ENCODE measurements around the gene STARD10. TPM values are rescaled to one million over a fixed set of nuclear protein-coding genes. Genes with fewer than 3 reads are reported as not detected.
A peak's percentile ranks its signal among the peaks of the same experiment; 100 is the strongest.
"Not testable (repeated sequence)": the region's sequence is repeated elsewhere in the genome, so short reads cannot be mapped to it uniquely, and the experiment has no call there.

The STARD10 gene
- total RNA-seq, 1 experiment from 2014 or later = 16.7 TPM

DNA sequence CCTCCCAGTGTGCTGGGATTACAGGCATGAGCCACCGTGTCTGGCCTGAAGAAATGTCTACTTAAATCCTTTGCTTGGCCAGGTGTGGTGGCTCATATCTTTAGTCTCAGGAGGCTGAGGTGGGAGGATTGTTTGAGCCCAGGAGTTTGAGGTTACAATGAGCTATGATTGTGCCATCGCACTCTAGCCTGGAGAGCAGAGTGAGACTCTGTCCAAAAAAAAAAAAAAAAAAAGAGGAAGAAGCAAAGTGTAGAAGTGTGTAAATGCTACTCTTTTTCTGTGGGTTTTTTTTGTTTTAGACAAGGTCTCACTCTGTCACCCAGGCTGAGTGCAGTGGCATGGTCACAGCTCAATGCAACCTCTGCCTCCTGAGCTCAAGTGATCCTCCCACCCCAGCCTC lies 13.9 kb upstream of the STARD10 start:
- no peak for DNase-seq (ENCODE audit: low read depth)

- no peak for DNase-seq (ENCODE audit: low read depth)
Measured at GRCh38 chr11:72807021-72807693, 13.3 kb upstream of the STARD10 start.

DNA sequence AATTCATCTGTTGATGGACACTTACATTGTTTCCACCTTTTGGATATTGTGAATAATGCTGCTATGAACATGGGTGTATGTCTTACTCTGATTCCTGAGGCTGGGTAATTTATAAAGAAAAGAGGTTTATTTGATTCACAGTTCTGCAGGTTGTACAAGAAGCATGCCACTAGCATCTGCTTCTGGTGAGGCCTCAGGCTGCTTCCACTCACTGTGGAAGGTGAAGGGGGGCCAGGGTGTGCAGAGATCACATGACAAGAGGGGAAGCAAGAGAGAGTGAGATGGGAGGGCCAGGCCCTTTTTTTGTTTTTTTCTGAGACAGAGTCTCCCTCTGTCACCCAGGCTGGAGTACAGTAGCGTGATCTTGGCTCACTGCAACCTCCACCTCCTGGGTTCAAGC lies 12.5 kb upstream of the STARD10 start:
- not testable (repeated sequence) for DNase-seq (ENCODE audit: low read depth)

GRCh38 chr11:72805216-72805615 lies 11.4 kb upstream of the STARD10 start:
- no peak for DNase-seq (ENCODE audit: low read depth)

GRCh38 chr11:72802822-72803221 lies 9.0 kb upstream of the STARD10 start:
- DNase-seq (ENCODE audit: low read depth) = no peak

DNA sequence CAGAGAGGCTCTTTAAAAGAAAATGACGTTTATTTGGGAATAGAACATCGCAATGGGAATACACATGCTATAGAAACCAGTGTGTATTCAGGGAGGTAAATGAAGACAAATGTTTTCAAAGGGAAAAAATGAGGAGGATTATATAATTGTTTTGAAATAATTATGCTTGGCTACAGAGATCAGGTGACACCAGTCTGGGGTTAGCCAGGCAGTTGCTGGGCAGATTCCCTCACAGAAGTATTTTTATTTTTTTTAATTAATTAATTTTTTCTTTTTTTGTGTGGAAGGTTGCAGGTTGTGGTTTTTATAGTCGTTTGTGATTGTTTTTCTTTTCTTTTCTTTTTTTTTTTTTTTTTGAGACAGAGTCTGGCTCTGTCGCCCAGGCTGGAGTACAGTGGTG lies 5.6 kb upstream of the STARD10 start:
- no peak for DNase-seq (ENCODE audit: low read depth)

DNA sequence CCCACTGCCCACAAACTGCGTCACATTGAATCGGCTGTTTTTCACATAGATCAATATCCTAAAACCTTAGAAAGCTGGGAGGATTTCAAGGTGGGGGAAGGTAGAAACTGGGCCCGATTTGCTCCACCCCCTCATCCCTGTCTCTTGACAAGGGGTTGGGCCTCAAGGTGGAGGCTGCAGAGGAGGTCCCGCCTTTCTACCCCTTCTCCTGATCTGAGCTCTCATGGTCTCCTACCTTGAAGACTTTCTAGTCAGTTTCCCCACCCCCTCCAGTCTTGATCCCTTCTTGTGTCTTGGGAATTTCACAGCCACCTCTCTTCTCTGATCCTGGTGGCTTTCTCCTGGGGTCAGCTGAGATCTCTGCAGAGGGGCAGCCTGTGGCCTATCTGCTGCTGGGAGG lies 4.5 kb upstream of the STARD10 start:
- DNase-seq (ENCODE audit: low read depth) = no peak

DNA sequence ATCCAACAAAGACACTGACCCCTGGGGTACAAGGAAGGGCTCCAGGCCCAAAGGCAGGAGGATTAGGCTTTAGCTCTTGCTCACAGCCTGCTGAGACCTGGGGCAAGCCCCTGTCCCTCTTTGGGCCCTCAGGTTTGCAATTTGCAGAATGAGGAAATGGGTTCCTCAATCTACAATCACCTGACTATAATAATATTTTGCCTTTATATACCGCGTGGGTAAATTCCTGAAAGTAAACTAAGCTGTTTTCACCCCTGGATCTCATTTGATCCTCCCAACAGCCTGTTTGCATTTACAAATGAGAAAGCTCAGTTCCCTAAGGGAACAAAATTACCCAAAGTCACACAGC lies 797 bp downstream of the STARD10 start:
- DNase-seq (ENCODE audit: low read depth) = no peak

- DNase-seq (ENCODE audit: low read depth) = no peak
Measured at GRCh38 chr11:72792437-72793021, 1.3 kb downstream of the STARD10 start.

- DNase-seq (ENCODE audit: low read depth) = not testable (repeated sequence)
Measured at GRCh38 chr11:72791228-72791627, 2.6 kb downstream of the STARD10 start.

DNA sequence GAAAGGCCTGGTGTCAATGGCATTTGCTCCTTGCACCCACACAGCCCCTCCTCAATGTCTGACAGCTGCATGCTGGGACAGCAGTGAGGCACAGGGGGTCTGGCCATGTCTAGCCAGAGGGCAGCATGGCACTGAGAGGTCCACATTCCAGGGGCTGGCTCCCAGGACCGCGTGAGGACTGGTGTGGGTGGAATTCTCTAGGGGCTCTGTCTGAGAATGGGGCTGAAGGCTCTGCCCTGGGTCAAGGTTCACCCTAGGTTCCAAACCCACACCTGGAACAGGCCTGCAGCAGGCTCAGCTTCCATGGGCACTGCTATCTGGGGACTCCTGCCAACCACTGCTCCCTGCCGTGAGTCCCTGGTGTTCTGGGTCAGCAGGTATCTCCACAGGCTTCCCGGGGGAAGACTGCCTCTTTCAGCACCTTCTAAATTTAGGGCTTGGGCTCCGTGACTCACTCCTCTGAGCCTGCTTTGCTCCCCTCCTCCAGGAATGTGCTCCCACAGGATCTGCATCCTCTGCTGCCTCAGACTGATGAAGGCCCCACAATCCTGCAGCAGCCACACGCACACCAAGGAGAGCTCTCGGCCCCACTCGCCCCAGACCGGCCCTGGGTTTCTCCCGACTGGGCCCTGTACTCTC lies 4.2 kb downstream of the STARD10 start:
- peak; percentile 60 for DNase-seq (ENCODE audit: low read depth)

DNA sequence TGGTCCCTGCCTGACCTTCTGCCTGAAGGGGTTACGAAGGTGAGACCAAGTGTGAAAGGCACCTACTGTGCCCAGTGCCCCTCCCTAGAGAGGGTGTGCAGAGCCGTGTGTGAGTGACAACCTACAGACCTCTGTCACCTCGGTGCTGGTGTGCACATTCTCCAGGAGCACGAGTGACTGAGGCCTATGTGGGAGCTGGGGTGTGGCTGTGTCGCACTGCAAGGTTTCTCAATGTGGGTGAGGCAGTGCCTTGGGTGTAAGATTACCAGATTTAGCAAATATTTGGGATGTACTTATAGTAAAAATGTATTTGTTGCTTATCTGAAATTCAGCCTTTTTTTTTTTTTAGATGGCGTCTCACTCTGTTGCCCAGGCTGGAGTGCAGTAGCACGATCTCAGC lies 5.6 kb downstream of the STARD10 start:
- no peak for DNase-seq (ENCODE audit: low read depth)

- DNase-seq (ENCODE audit: low read depth) = no peak
Measured at GRCh38 chr11:72787216-72788104, 6.4 kb downstream of the STARD10 start.

GRCh38 chr11:72786305-72787215 lies 7.3 kb downstream of the STARD10 start:
- DNase-seq (ENCODE audit: low read depth) = no peak

GRCh38 chr11:72784662-72785061 lies 9.2 kb downstream of the STARD10 start:
- DNase-seq (ENCODE audit: low read depth) = no peak

GRCh38 chr11:72783144-72783905 lies 10.5 kb downstream of the STARD10 start:
- DNase-seq (ENCODE audit: low read depth) = no peak

DNA sequence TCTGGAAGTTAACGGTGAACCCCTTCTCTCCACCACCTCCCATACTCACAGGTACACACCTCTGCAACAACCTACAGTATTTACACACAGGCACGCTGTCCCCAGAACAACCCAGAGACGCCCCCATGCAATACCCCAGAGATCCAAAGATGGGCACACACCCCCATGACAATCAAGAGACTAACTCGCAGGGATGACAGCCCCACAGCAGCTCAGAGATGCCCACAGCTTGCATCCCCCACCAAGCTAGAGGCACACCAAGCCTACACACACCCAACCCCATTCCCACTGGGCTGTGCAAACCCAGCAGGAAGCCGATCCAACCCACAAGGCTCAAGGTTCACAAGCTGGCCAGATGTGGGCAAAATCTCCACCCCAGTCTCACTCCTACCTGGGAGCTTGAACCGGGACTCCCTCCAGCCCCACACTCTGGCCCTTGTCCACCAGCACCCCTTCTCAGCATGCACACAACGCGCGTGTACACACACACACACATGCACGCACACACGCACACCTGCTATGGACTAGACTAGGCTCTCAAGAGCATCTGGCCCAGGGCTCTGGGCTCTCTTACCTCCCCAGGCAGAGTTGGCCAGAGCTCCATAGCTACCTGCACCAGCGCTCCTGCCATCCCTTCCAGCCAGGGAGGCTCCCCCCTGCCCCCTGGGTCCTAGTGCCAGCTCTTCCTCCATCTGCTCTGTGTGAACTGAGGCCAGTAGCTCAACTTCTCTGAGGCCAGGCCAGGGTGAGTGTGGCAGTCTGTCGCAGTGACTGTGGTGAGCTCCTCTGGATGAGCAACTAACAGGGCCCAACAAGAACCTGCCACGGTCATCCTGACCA lies 11.5 kb downstream of the STARD10 start:
- DNase-seq (ENCODE audit: low read depth) = no peak

GRCh38 chr11:72781313-72782080 lies 12.3 kb downstream of the STARD10 start:
- peak; percentile 29 for DNase-seq (ENCODE audit: low read depth)

DNA sequence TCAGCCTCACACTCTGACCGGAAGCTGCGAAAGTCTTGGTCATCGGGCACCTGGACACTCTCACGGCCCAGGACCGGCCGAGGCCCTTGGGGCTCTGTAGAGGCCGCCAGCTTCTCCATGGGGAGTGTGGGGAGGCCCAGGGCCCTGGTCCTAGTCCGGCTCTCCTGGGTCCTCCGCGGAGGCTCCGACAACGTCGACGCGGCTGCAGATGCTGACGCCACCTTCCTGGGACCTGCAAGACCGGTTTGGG lies 12.9 kb downstream of the STARD10 start:
- no peak for DNase-seq (ENCODE audit: low read depth)
